HepG2 (cell line): Measurements from ENCODE around the gene ADGRD1. TPM values are rescaled to one million over a fixed set of nuclear protein-coding genes. Genes with fewer than 3 reads are reported as not detected.
A peak's percentile ranks its signal among the peaks of the same experiment; 100 is the strongest.

ENCODE experiments used
- ATAC-seq: fragments of 200-7000 bp; cut with Tn5 transposase; 3 replicates; pipeline ENCODE4 v1.9.1; 2020; ENCODE audit warnings: mild to moderate bottlenecking, moderate library complexity
- BruUV-seq: library from RNA; stranded (reverse); fragments of 400-500 nt; replicated peaks from 2 replicates; lab custom pipeline; 2021; lab: Mats Ljungman, UMichigan
- CTCF ChIA-PET: fragments of 300-600 bp; formaldehyde crosslinking; extraction: SDS; loops from one replicate; lab custom pipeline; 2021; ENCODE audit warnings: low total read pairs, inconsistent platforms, low intra/inter-chr PET ratio; lab: Yijun Ruan, JAX
- POLR2A ChIA-PET: fragments of 350-600 bp; sonication (Branson Sonifier 250); formaldehyde crosslinking; loops from one replicate; lab custom pipeline; 2020; ENCODE audit warnings: antibody characterized with exemption, inconsistent platforms; lab: Yijun Ruan, JAX
- DNase-seq: peaks from one replicate; pipeline ENCODE4 v3.0.0-alpha.2; 2015; ENCODE audit warnings: low spot score
- FAIRE-seq: peaks from 3 replicates; lab custom pipeline; 2011; peaks lifted over from hg19 to GRCh38; lab: Jason Lieb, UNC
- H2AFZ ChIP-seq: one replicate; pipeline ENCODE4 v1.6.1; 2011; ENCODE audit warnings: low read length, inconsistent platforms
- H3K27ac ChIP-seq: fragments of 300-600 bp; 3 replicates; pipeline ENCODE4 v1.8.0; 2011; ENCODE audit warnings: mixed run types, mild to moderate bottlenecking, mixed read lengths, low read length, inconsistent platforms; ENCODE audit not compliant: insufficient read depth; ENCODE audit errors: extremely low read length
- H3K27me3 ChIP-seq, 2 experiments: fragments of 200-600 bp in 1 of 2; 2 replicates in 1 of 2; 3 replicates in 1 of 2; pipeline versions ENCODE4 v1.6.0 to v1.8.0; 2011; ENCODE audit warnings: low read length in 2 of 2, mild to moderate bottlenecking in 2 of 2, moderate library complexity in 2 of 2, inconsistent platforms in 1 of 2; ENCODE audit not compliant: insufficient read depth in 2 of 2, control insufficient read depth in 1 of 2
- H3K36me3 ChIP-seq, 2 experiments: fragments of 200-600 bp in 1 of 2; replicated peaks in 1 of 2; 2 replicates in 1 of 2; 3 replicates in 1 of 2; pipeline versions ENCODE4 v1.5.1 to v1.8.0; 2011; ENCODE audit warnings: low read length in 2 of 2, inconsistent platforms in 1 of 2; ENCODE audit not compliant: insufficient read depth in 2 of 2, control insufficient read depth in 1 of 2
- H3K4me1 ChIP-seq: 2 replicates; pipeline ENCODE4 v1.5.1; 2012; ENCODE audit warnings: low read length, inconsistent platforms; ENCODE audit not compliant: insufficient read depth
- H3K4me2 ChIP-seq: 2 replicates; pipeline ENCODE4 v1.6.0; 2011; ENCODE audit warnings: low read depth, low read length, inconsistent platforms
- H3K4me3 ChIP-seq, 3 experiments: fragments of 200-600 bp in 1 of 3; sonication (generic), shearing (Covaris generic) in 1 of 3; replicated peaks in 1 of 3; 2 replicates each; pipeline ENCODE4 v1.5.1; 2011 to 2016; ENCODE audit warnings: low read length in 3 of 3, inconsistent platforms in 2 of 3, low read depth in 2 of 3, mild to moderate bottlenecking in 2 of 3, control low read depth in 1 of 3, mixed read lengths in 1 of 3; ENCODE audit not compliant: insufficient read depth in 1 of 3
- H3K79me2 ChIP-seq: one replicate; pipeline ENCODE4 v1.6.1; 2011; ENCODE audit warnings: low read length, inconsistent platforms; ENCODE audit not compliant: insufficient read depth
- H3K9ac ChIP-seq: 2 replicates; pipeline ENCODE4 v1.6.0; 2011; ENCODE audit warnings: mild to moderate bottlenecking, low read depth, low read length, inconsistent platforms; ENCODE audit not compliant: insufficient read depth
- H3K9me3 ChIP-seq: 2 replicates; pipeline ENCODE4 v1.5.1; 2012; ENCODE audit warnings: mild to moderate bottlenecking, low read length
- H4K20me1 ChIP-seq: 2 replicates; pipeline ENCODE4 v1.6.0; 2011; ENCODE audit warnings: inconsistent platforms, mild to moderate bottlenecking, low read length, moderate library complexity; ENCODE audit not compliant: insufficient read depth
- ATF1 ChIP-seq: IDR thresholded peaks from 2 replicates; pipeline ENCODE4 v1.6.1; 2016; ENCODE audit warnings: mild to moderate bottlenecking, control low read depth
- ATF7 ChIP-seq, 2 experiments: fragments of 450-650 bp in 1 of 2; sonication (generic) in 1 of 2; formaldehyde crosslinking in 1 of 2; IDR thresholded peaks; 2 replicates each; pipeline versions ENCODE4 v1.4.0 to v1.6.1; 2016 to 2020; ENCODE audit warnings: antibody characterized with exemption in 1 of 2, mild to moderate bottlenecking in 1 of 2, missing genetic modification reagents in 1 of 2
- EHMT2 ChIP-seq: fragments of 200-600 bp; sonication (generic); IDR thresholded peaks from 2 replicates; pipeline ENCODE4 v1.7.0; 2017; ENCODE audit warnings: antibody characterized with exemption, low read depth, low read length, borderline replicate concordance
- HDAC1 ChIP-seq: sonication (generic); formaldehyde crosslinking; IDR thresholded peaks from 2 replicates; pipeline ENCODE4 v1.5.1; 2020; ENCODE audit warnings: mild to moderate bottlenecking, missing genetic modification reagents
- SALL1 ChIP-seq: sonication (generic); formaldehyde crosslinking; IDR thresholded peaks from 2 replicates; pipeline ENCODE4 v1.8.0; 2022; ENCODE audit warnings: mild to moderate bottlenecking, missing genetic modification reagents
- SETDB1 ChIP-seq: sonication (generic); formaldehyde crosslinking; IDR thresholded peaks from 2 replicates; pipeline ENCODE4 v1.5.1; 2020; ENCODE audit warnings: missing genetic modification reagents, mild to moderate bottlenecking, borderline replicate concordance
- U2AF1 ChIP-seq: fragments of 200-400 bp; formaldehyde crosslinking; optimal IDR thresholded peaks from 2 replicates; pipeline ENCODE3; 2017; ENCODE audit warnings: mild to moderate bottlenecking, low read depth, low read length
- ZBTB38 ChIP-seq: sonication (generic); formaldehyde crosslinking; IDR thresholded peaks from 2 replicates; pipeline ENCODE4 v1.5.1; 2020; ENCODE audit warnings: mild to moderate bottlenecking, missing genetic modification reagents
- ZFP90 ChIP-seq: sonication (generic); formaldehyde crosslinking; IDR thresholded peaks from 2 replicates; pipeline ENCODE4 v1.8.0; 2022; ENCODE audit warnings: missing genetic modification reagents, mild to moderate bottlenecking, inconsistent platforms, borderline replicate concordance
- ZNF205 ChIP-seq: IDR thresholded peaks from 2 replicates; pipeline ENCODE4 v1.6.1; 2018; ENCODE audit warnings: missing biosample characterization, missing genetic modification reagents
- ZNF567 ChIP-seq: sonication (generic); formaldehyde crosslinking; IDR thresholded peaks from 2 replicates; pipeline ENCODE4 v1.8.1; 2023; ENCODE audit warnings: mild to moderate bottlenecking, missing genetic modification reagents, borderline replicate concordance
- ZSCAN25 ChIP-seq: sonication (generic); formaldehyde crosslinking; IDR thresholded peaks from 2 replicates; pipeline ENCODE4 v1.8.0; 2022; ENCODE audit warnings: mild to moderate bottlenecking, missing genetic modification reagents
- WGBS: methylation state at CpG from one replicate; pipeline ENCODE4 v1.1.6; 2017; ENCODE audit warnings: low lambda C conversion rate; 5-methylcytosine and 5-hydroxymethylcytosine counted together
- in situ Hi-C: cut with HindIII; loops from 2 replicates; pipeline ENCODE4 v1.10.0; 2017; ENCODE audit warnings: low pct_unique_long_range_greater_than_20kb; ENCODE audit not compliant: extremely low pct_ligation_motif_present
- intact Hi-C: fragments of 100-400 bp; cut with micrococcal nuclease; formaldehyde crosslinking; loops from one replicate; pipeline ENCODE4 v1.10.0; 2022; ENCODE audit not compliant: unreplicated experiment
- polyA plus RNA-seq, 8 experiments: library from polyadenylated mRNA; depleted of rRNA in 3 of 8; stranded (reverse) in 7 of 8; unstranded in 1 of 8; fragments of >200 nt; fragmentation: Illumina TruSeq in 4 of 8; extraction: Trizol in 4 of 8; gene quantifications; 2 replicates each; pipeline versions ENCODE4 v1.2.1 to v1.2.3, GENCODE V29; 2011 to 2016; ENCODE audit warnings: low read depth in 4 of 8, missing spikeins in 1 of 8, mixed read lengths in 1 of 8; ENCODE audit not compliant: insufficient read depth in 1 of 8
- total RNA-seq, 5 experiments: library from RNA; depleted of rRNA; stranded (reverse); fragments of >200 nt; fragmentation: Illumina TruSeq; extraction: Trizol; gene quantifications; 2 replicates each; pipeline ENCODE4 v1.2.3, GENCODE V29; 2016; ENCODE audit warnings: low read depth in 1 of 5
- TF ChIP-seq, protein P1 (sequence below): sonication (generic); formaldehyde crosslinking; IDR thresholded peaks from 2 replicates; pipeline ENCODE4 v1.8.0; 2022; ENCODE audit warnings: missing genetic modification reagents, low read depth, mild to moderate bottlenecking, borderline replicate concordance
- TF ChIP-seq, protein P2 (sequence below): sonication (generic); formaldehyde crosslinking; IDR thresholded peaks from 2 replicates; pipeline ENCODE4 v1.8.0; 2022; ENCODE audit warnings: low read depth, missing genetic modification reagents
- TF ChIP-seq, protein P3 (sequence below): sonication (generic); formaldehyde crosslinking; conservative IDR thresholded peaks from 2 replicates; pipeline ENCODE4 v1.8.1; 2023; ENCODE audit warnings: missing genetic modification reagents
- TF ChIP-seq, protein P4 (sequence below): sonication (generic); formaldehyde crosslinking; IDR thresholded peaks from 2 replicates; pipeline ENCODE4 v1.4.0; 2020; ENCODE audit warnings: missing genetic modification reagents; ENCODE audit errors: not compliant biosample characterization
- TF ChIP-seq, protein P5 (sequence below): sonication (generic); formaldehyde crosslinking; IDR thresholded peaks from 2 replicates; pipeline ENCODE4 v1.5.0; 2020; ENCODE audit warnings: missing genetic modification reagents, mild to moderate bottlenecking, borderline replicate concordance

The ADGRD1 gene
- total and polyA plus RNA-seq, 2 of the 13 experiments (the other 11 are each of a cell fraction or from before 2014, with no cell fraction given) = 0.46 to 12.4 TPM

DNA sequence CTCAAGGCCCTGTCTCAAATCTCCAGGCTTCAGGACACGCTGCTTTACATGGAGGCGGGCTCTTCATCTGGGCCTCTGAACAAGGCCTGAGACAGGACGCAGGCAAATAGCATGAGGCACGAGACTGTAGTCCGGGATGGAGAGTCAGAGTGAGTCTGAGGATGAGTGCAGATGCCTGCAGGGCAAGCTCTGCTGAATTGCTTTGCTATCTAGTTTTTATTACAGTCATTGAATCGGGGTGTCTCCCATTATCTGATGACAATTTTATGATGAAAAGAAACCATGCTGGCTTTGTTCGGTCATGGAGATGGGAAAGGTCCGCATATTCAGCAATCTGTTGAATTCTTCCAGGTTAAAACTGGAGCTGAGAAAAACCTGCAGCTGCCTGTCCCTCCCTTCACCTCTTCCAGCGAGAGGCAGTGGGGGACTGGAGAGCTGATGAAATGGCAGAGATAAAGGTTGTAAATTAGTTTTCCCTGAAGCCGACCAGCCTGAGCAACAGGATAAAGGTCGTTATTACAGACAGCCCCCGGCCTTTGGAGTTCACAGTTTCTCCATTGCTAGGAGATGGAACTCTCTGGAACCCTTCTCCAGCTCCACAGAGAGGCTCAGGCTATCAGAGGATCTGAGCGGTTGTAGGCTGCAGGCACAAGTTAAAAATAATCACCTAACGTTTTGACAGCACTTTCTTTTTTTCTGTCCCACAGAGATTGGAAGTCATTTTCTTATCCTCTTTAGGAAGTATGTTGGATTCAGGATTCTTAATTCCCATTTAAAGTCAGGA, 1.3 kb upstream of the ADGRD1 start (continued):
- no peak for TF ChIP-seq ZFP90
- TF ChIP-seq, protein P1, sequence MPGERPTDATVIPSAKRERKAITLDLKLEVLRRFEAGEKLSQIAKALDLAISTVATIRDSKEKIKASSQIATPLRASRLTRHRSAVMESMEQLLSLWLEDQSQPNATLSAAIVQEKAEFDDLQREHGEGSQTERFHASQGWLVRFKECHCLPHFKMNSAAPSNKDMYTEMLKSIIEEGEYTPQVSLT = no peak

DNA sequence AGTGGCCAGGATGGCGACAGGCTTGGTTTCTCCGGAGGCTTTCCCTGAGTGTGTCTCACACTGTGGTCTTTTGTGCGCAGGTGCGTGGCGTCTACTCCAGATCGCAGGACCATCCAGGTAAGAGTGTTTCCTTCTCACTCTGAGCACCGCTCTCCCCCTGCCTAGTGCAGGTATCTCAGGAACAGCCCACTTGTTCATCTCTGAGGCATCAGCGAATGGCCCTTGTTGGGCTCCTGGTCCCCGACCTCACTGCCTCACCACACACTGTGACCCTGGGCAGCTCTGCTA, 781 bp downstream of the ADGRD1 start:
- in situ Hi-C loops (no loop called here), intact Hi-C loops (no loop called here)
- Histone ChIP-seq H3K27ac (no peak overlapping the region), H3K4me1 (peaks cover 42% of the 10 kb centered on the region), H4K20me1 (no peaks in the 10 kb centered on the region), H3K27me3 (peaks cover 0 to 3% of the 10 kb centered on the region in 2 experiments; a peak in 2 of 5 replicates), H3K79me2 (no peaks in the 10 kb centered on the region), H3K4me3 (peak overlapping the region; percentile 47 to 67 (median 52); a peak in 5 of 6 replicates), H3K9me3 (no peaks in the 10 kb centered on the region), H3K36me3 (no peaks in the 10 kb centered on the region; a peak in 1 of 5 replicates), H2AFZ (no peak overlapping the region), H3K9ac (peak overlapping the region; percentile 51), H3K4me2 (peak overlapping the region; percentile 73)
- ChIA-PET CTCF (no interaction called here), POLR2A (interaction anchor here (1.0 to 2.9 kb wide), 5 partner anchors 18 to 53 kb away, joined by 3 to 13 read pairs (median 7); no protein-coding TSS in a partner anchor)
- no CpG with 5 or more reads among the region's 9 CpGs for WGBS
- no peak for DNase-seq
- no TSS peak for BruUV-seq
- no peak for FAIRE-seq
- ATAC-seq = peak; percentile 26
- TF ChIP-seq, protein P2, sequence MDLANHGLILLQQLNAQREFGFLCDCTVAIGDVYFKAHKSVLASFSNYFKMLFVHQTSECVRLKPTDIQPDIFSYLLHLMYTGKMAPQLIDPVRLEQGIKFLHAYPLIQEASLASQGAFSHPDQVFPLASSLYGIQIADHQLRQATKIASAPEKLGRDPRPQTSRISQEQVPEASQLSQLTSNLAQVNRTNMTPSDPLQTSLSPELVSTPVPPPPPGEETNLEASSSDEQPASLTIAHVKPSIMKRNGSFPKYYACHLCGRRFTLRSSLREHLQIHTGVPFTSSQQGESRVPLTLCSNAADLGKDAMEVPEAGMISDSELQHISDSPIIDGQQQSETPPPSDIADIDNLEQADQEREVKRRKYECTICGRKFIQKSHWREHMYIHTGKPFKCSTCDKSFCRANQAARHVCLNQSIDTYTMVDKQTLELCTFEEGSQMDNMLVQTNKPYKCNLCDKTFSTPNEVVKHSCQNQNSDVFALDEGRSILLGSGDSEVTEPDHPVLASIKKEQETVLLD (CRISPR knock-in tag) = no peak
- no peak for TF ChIP-seq SETDB1 (CRISPR knock-in tag)
- no peak for TF ChIP-seq EHMT2
- no peak for TF ChIP-seq ZNF205 (CRISPR knock-in tag)
- TF ChIP-seq HDAC1 (CRISPR knock-in tag) = peak; percentile 44; the same call in 1 of the 2 replicates
- no peak for TF ChIP-seq SALL1 (CRISPR knock-in tag)
- no peak for TF ChIP-seq U2AF1
- TF ChIP-seq ATF1 (CRISPR knock-in tag) = no peak
- TF ChIP-seq, protein P3, sequence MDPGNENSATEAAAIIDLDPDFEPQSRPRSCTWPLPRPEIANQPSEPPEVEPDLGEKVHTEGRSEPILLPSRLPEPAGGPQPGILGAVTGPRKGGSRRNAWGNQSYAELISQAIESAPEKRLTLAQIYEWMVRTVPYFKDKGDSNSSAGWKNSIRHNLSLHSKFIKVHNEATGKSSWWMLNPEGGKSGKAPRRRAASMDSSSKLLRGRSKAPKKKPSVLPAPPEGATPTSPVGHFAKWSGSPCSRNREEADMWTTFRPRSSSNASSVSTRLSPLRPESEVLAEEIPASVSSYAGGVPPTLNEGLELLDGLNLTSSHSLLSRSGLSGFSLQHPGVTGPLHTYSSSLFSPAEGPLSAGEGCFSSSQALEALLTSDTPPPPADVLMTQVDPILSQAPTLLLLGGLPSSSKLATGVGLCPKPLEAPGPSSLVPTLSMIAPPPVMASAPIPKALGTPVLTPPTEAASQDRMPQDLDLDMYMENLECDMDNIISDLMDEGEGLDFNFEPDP (CRISPR knock-in tag) = no peak
- TF ChIP-seq ZSCAN25 (CRISPR knock-in tag) = no peak
- TF ChIP-seq ZNF567 = no peak
- TF ChIP-seq, protein P4, sequence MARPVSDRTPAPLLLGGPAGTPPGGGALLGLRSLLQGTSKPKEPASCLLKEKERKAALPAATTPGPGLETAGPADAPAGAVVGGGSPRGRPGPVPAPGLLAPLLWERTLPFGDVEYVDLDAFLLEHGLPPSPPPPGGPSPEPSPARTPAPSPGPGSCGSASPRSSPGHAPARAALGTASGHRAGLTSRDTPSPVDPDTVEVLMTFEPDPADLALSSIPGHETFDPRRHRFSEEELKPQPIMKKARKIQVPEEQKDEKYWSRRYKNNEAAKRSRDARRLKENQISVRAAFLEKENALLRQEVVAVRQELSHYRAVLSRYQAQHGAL = no peak
- TF ChIP-seq ZBTB38 (CRISPR knock-in tag) = 0 out of 2 replicates have a peak, but pooled peaks have one; percentile 17
- TF ChIP-seq ATF7 (IDR thresholded peaks at IDR 0.05) = no peak
- TF ChIP-seq ATF7 (CRISPR knock-in tag; IDR thresholded peaks at IDR 0.05) = no peak
- TF ChIP-seq, protein P5, sequence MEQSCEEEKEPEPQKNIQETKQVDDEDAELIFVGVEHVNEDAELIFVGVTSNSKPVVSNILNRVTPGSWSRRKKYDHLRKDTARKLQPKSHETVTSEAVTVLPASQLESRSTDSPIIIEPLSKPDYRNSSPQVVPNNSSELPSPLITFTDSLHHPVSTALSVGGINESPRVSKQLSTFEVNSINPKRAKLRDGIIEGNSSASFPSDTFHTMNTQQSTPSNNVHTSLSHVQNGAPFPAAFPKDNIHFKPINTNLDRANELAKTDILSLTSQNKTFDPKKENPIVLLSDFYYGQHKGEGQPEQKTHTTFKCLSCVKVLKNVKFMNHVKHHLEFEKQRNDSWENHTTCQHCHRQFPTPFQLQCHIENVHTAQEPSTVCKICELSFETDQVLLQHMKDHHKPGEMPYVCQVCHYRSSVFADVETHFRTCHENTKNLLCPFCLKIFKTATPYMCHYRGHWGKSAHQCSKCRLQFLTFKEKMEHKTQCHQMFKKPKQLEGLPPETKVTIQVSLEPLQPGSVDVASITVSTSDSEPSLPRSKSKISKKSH = no peak
